H4 (cell line): ENCODE results near the gene TRIP6. TPM values are rescaled to one million over a fixed set of nuclear protein-coding genes. Genes with fewer than 3 reads are reported as not detected.
"Not testable (repeated sequence)": the region's sequence is repeated elsewhere in the genome, so short reads cannot be mapped to it uniquely, and the experiment has no call there.

ENCODE experiments used
- DNase-seq: peaks from one replicate; pipeline ENCODE4 v3.0.0-alpha.2; 2015; ENCODE audit warnings: low spot score
- total RNA-seq: library from RNA; depleted of rRNA; stranded (reverse); fragments of >200 nt; shearing (Covaris generic); gene quantifications from 2 replicates; pipeline ENCODE4 v1.2.3, GENCODE V29; 2014; rRNA removed

Gene TRIP6
- total RNA-seq, 1 experiment from 2014 or later, result 78.5 TPM

GRCh38 chr7:100914208-100914878 is 47.2 kb downstream of the TRIP6 start:
- DNase-seq, result no peak

GRCh38 chr7:100914879-100915447 is 47.8 kb downstream of the TRIP6 start:
- DNase-seq, result no peak

- DNase-seq, result not testable (repeated sequence)
Measured at GRCh38 chr7:100919335-100919734, 52.1 kb downstream of the TRIP6 start.

- not testable (repeated sequence) for DNase-seq
Measured at GRCh38 chr7:100919779-100920437, 52.7 kb downstream of the TRIP6 start.

GRCh38 chr7:100921039-100921438 is 53.9 kb downstream of the TRIP6 start:
- no peak for DNase-seq

Other genes starting within 250 kb of the TRIP6 start
- gene TFR2, start 225.8 kb upstream of the TRIP6 start, total RNA-seq, result 0.25 TPM in 1 of 2 replicates, not detected in the other
- gene ACTL6B, start 210.9 kb upstream of the TRIP6 start, total RNA-seq, result not detected in 2 replicates
- 65.0 and 67.1 TPM in 2 replicates for gene GNB2, start 193.6 kb upstream of the TRIP6 start, total RNA-seq
- gene GIGYF1, start 173.1 kb upstream of the TRIP6 start, total RNA-seq, result 2.6 and 4.1 TPM in 2 replicates
- gene POP7, start 161.3 kb upstream of the TRIP6 start, total RNA-seq, result 61.6 and 80.1 TPM in 2 replicates
- gene EPO, start 146.9 kb upstream of the TRIP6 start, total RNA-seq, result not detected in 2 replicates
- gene ZAN, start 133.8 kb upstream of the TRIP6 start, total RNA-seq, result not detected in 2 replicates
- gene EPHB4, start 39.9 kb upstream of the TRIP6 start, total RNA-seq, result 29.9 and 37.1 TPM in 2 replicates
- 4.9 and 5.6 TPM in 2 replicates for gene SLC12A9, start 14.7 kb upstream of the TRIP6 start, total RNA-seq
- 44.3 and 46.8 TPM in 2 replicates for gene SRRT, start 7.7 kb downstream of the TRIP6 start, total RNA-seq
- gene UFSP1, start 22.3 kb downstream of the TRIP6 start, total RNA-seq, result 6.3 and 6.7 TPM in 2 replicates
- 0.15 TPM in 1 of 2 replicates, not detected in the other for gene ACHE, start 28.5 kb downstream of the TRIP6 start, total RNA-seq
- gene MUC3A, start 82.1 kb downstream of the TRIP6 start, total RNA-seq, result not detected in 2 replicates
- 0.54 and 1.0 TPM in 2 replicates for gene MUC12, start 102.2 kb downstream of the TRIP6 start, total RNA-seq
- gene MUC17, start 152.7 kb downstream of the TRIP6 start, total RNA-seq, result not detected in 2 replicates
- 3.4 and 4.6 TPM in 2 replicates for gene TRIM56, start 218.1 kb downstream of the TRIP6 start, total RNA-seq